Occipital lobe (tissue), 2 donors: ENCODE results near the gene CCDC78. TPM values are rescaled to one million over a fixed set of nuclear protein-coding genes. Genes with fewer than 3 reads are reported as not detected.
"Not testable (repeated sequence)": the region's sequence is repeated elsewhere in the genome, so short reads cannot be mapped to it uniquely, and the experiment has no call there.

Experiments used
- DNase-seq: peaks from one replicate; lab custom pipeline; 2025; lab: John Stamatoyannopoulos, UW
- total RNA-seq: library from RNA; depleted of rRNA; stranded (reverse); fragments of >200 nt; gene quantifications from one replicate; pipeline ENCODE4 v1.2.3, GENCODE V29; 2014

The CCDC78 gene
- total RNA-seq, 1 donor from 2014 or later = 4.2 TPM

GRCh38 chr16:694187-694862 lies 31.9 kb downstream of the CCDC78 start:
- no peak for DNase-seq

- no peak for DNase-seq
Observed at GRCh38 chr16:693766-694165, 32.5 kb downstream of the CCDC78 start.

GRCh38 chr16:693364-693763 lies 32.9 kb downstream of the CCDC78 start:
- no peak for DNase-seq

- no peak for DNase-seq
Observed at GRCh38 chr16:692356-693108, 33.7 kb downstream of the CCDC78 start.

GRCh38 chr16:691242-691641 lies 35.0 kb downstream of the CCDC78 start:
- DNase-seq = not testable (repeated sequence)

GRCh38 chr16:689175-689897 lies 36.9 kb downstream of the CCDC78 start:
- no peak for DNase-seq

- DNase-seq = no peak
Observed at GRCh38 chr16:687499-687898, 38.7 kb downstream of the CCDC78 start.

- no peak for DNase-seq
Observed at GRCh38 chr16:686459-687260, 39.6 kb downstream of the CCDC78 start.

- DNase-seq = no peak
Observed at GRCh38 chr16:685967-686366, 40.3 kb downstream of the CCDC78 start.

- no peak for DNase-seq
Observed at GRCh38 chr16:684961-685696, 41.1 kb downstream of the CCDC78 start.

GRCh38 chr16:684071-684794 lies 42.0 kb downstream of the CCDC78 start, which contains the start of gene JMJD8:
JMJD8 (minus strand) TSS chr16:684334; CDS start chr16:684319, 15 bp downstream.
- peak; percentile 96 for DNase-seq

GRCh38 chr16:683396-684070 lies 42.7 kb downstream of the CCDC78 start:
- DNase-seq = no peak

- no peak for DNase-seq
Observed at GRCh38 chr16:682493-683395, 43.5 kb downstream of the CCDC78 start.

GRCh38 chr16:681746-682427 lies 44.4 kb downstream of the CCDC78 start:
- no peak for DNase-seq

GRCh38 chr16:680967-681745 lies 45.1 kb downstream of the CCDC78 start:
- DNase-seq = no peak

GRCh38 chr16:680625-680945 lies 45.7 kb downstream of the CCDC78 start:
- DNase-seq = no peak
